ENCODE results near the gene PCDHGB1.

DNA sequence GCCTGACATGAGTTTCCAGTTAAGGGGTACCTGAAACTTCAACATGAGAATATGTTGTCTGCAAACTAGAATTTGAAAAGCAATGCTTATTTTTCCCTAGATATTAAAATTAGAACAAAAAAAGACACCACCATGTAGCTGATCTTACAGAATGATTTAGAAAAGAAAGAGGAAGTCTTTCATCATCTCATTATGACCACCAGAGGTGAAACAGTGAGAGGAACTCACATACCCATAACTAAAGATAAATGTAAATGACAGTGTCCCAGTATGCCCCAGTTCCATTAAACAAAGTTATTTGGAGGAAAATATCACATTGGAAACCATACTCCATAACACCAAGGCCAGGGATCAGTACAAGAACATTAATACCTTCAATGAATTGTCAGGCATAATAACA lies 36.2 kb upstream of the PCDHGB1 start:
- TF ChIP-seq, protein P1, sequence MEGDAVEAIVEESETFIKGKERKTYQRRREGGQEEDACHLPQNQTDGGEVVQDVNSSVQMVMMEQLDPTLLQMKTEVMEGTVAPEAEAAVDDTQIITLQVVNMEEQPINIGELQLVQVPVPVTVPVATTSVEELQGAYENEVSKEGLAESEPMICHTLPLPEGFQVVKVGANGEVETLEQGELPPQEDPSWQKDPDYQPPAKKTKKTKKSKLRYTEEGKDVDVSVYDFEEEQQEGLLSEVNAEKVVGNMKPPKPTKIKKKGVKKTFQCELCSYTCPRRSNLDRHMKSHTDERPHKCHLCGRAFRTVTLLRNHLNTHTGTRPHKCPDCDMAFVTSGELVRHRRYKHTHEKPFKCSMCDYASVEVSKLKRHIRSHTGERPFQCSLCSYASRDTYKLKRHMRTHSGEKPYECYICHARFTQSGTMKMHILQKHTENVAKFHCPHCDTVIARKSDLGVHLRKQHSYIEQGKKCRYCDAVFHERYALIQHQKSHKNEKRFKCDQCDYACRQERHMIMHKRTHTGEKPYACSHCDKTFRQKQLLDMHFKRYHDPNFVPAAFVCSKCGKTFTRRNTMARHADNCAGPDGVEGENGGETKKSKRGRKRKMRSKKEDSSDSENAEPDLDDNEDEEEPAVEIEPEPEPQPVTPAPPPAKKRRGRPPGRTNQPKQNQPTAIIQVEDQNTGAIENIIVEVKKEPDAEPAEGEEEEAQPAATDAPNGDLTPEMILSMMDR (IDR thresholded peaks at IDR 0.05; ENCODE audit: low read depth, low read length): no peak
- TF ChIP-seq, protein P2, sequence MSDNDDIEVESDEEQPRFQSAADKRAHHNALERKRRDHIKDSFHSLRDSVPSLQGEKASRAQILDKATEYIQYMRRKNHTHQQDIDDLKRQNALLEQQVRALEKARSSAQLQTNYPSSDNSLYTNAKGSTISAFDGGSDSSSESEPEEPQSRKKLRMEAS (IDR thresholded peaks at IDR 0.05; ENCODE audit: low read depth, low read length): no peak
- TF ChIP-seq POLR2A (IDR thresholded peaks at IDR 0.05; ENCODE audit: extremely low read depth, insufficient read length) (no peak), MYC (IDR thresholded peaks at IDR 0.05; ENCODE audit: low read depth, low read length) (no peak)
